HG03469 (cell line): ENCODE measurements around the gene IL12RB1.

Experiments
- ATAC-seq: cut with Tn5 transposase; IDR thresholded peaks from one replicate; pipeline ENCODE4 v1.9.1; 2021; ENCODE audit warnings: mild to moderate bottlenecking, moderate library complexity, moderate number of reproducible peaks; ENCODE audit not compliant: unreplicated experiment

The IL12RB1 gene

DNA sequence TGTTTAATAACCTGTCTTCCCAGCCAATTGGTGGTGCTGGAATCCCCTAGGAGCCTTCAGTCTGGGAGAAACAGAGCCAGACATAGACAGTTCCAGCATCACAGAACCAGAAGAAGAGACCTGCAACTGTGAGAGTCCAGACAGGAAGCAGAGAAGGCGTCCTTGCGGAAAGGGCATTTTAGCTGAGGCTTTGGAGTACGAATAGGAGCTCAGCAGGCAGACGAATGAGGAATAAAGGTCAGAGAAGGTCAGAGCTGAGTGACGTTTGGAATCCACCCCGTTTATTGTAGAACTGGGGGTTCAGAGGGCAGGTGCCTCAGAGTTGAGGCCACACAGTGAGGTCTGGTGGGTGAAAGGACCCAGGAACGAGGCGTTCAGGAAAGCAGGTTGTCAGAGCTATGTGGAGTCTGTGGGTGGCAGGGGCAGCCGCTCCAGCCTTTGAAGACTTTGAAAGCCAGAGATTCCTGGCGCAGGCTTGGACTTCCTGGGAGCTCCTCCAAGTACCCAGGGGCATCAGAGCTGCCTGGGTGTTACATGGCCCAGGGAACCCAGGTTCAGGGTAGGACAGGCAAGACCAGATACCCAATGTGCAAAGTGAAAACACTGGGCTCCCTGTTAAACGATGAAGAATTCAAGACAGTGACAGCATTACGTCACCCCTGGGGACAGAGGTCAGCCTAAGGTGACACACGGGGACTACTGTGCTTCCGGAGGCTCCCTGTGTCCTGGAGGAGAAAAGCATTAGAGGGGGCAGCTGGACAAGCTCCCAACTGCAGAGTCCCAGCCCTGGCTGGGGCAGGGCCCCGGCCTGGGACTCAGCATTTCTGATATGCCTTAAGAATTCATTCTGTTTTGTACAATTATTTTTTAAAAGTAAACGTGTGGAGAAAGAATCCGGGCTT is 73.3 kb downstream of the IL12RB1 start:
- no peak for ATAC-seq

GRCh38 chr19:18010149-18010548 is 76.6 kb downstream of the IL12RB1 start:
- no peak for ATAC-seq

- ATAC-seq = no peak
Observed at GRCh38 chr19:18009412-18010066, 77.2 kb downstream of the IL12RB1 start.
